Type B pancreatic cell (in vitro differentiated cells): ENCODE measurements around the gene RNF7. TPM values are rescaled to one million over a fixed set of nuclear protein-coding genes. Genes with fewer than 3 reads are reported as not detected.

Source experiments
- DNase-seq: peaks from one replicate; pipeline ENCODE4 v3.0.0; 2021; ENCODE audit warnings: mixed read lengths; ENCODE audit not compliant: unreplicated experiment; ENCODE audit errors: extremely low spot score
- H3K27ac Mint-ChIP-seq: 2 replicates; pipeline ENCODE4 v1.8.0; 2021; ENCODE audit warnings: mild to moderate bottlenecking, mixed read lengths
- H3K27me3 Mint-ChIP-seq: 2 replicates; pipeline ENCODE4 v1.8.0; 2021; ENCODE audit warnings: mixed read lengths
- H3K36me3 Mint-ChIP-seq: 2 replicates; pipeline ENCODE4 v1.8.0; 2021; ENCODE audit warnings: mixed read lengths
- H3K4me1 Mint-ChIP-seq: one replicate; pipeline ENCODE4 v1.8.0; 2021; ENCODE audit warnings: mixed read lengths; ENCODE audit not compliant: unreplicated experiment
- H3K4me3 Mint-ChIP-seq: 2 replicates; pipeline ENCODE4 v1.8.0; 2021; ENCODE audit warnings: mild to moderate bottlenecking, mixed read lengths
- H3K9me3 Mint-ChIP-seq: 2 replicates; pipeline ENCODE4 v1.8.0; 2021; ENCODE audit warnings: mixed read lengths
- CTCF ChIP-seq: fragments of 200-600 bp; sonication (generic); conservative IDR thresholded peaks from 2 replicates; pipeline ENCODE4 v1.5.0; 2021; ENCODE audit warnings: antibody characterized with exemption, mild to moderate bottlenecking
- total RNA-seq: library from RNA; stranded (reverse); gene quantifications from 2 replicates; pipeline ENCODE4 v1.2.1, GENCODE V29; 2021; ENCODE audit warnings: low replicate concordance

The RNF7 gene
- total RNA-seq, 1 donor from 2014 or later = 107 TPM

GRCh38 chr3:141796081-141796888 is 58.2 kb downstream of the RNF7 start:
- Mint-ChIP-seq H3K4me1 (peaks cover 16% of the 10 kb centered on the region), H3K27ac (no peak overlapping the region), H3K36me3 (no peaks in the 10 kb centered on the region), H3K9me3 (no peaks in the 10 kb centered on the region), H3K4me3 (peak overlapping the region; percentile 6), H3K27me3 (peaks cover 3% of the 10 kb centered on the region)
- no peak for TF ChIP-seq CTCF
- no peak for DNase-seq

Other genes with a start within 250 kb of the RNF7 start
- 0.10 TPM in 1 of 2 replicates, not detected in the other for gene GRK7, start 25.1 kb downstream of the RNF7 start, total RNA-seq
- gene ATP1B3, start 138.3 kb downstream of the RNF7 start, total RNA-seq = 127 and 135 TPM in 2 replicates